Kidney (tissue), 14 donors: Measurements from ENCODE around the gene ATG2B. TPM values are rescaled to one million over a fixed set of nuclear protein-coding genes. Genes with fewer than 3 reads are reported as not detected.

Experiments
- DNase-seq, 5 donors: peaks; one replicate each; pipeline ENCODE4 v3.0.0-alpha.2; 2013 to 2020
- FAIRE-seq: peaks from 2 replicates; lab custom pipeline; 2012; peaks lifted over from hg19 to GRCh38; lab: Jason Lieb, UNC
- H3K27ac ChIP-seq, 2 donors: one replicate each; pipeline ENCODE4 v1.7.0; 2013; ENCODE audit warnings: low read depth in 2 of 2, low read length in 2 of 2, inconsistent platforms in 1 of 2
- H3K27me3 ChIP-seq: one replicate; pipeline ENCODE4 v1.7.1; 2013; ENCODE audit warnings: low read length, inconsistent platforms; ENCODE audit not compliant: control insufficient read depth, insufficient read depth
- H3K36me3 ChIP-seq, 3 donors: one replicate each; pipeline versions ENCODE4 v1.7.0 to v1.7.1; 2013; ENCODE audit warnings: low read length in 3 of 3, control low read depth in 1 of 3, inconsistent platforms in 1 of 3; ENCODE audit not compliant: insufficient read depth in 3 of 3, control insufficient read depth in 2 of 3
- H3K4me1 ChIP-seq, 3 donors: one replicate each; pipeline versions ENCODE4 v1.7.0 to v1.7.1; 2013; ENCODE audit warnings: low read length in 3 of 3, inconsistent platforms in 1 of 3, low read depth in 1 of 3; ENCODE audit not compliant: control insufficient read depth in 2 of 3, insufficient read depth in 2 of 3
- H3K4me3 ChIP-seq, 3 donors: one replicate each; pipeline versions ENCODE4 v1.7.0 to v1.8.1; 2013; ENCODE audit warnings: low read length in 3 of 3, control low read depth in 1 of 3, inconsistent platforms in 1 of 3
- H3K9ac ChIP-seq, 3 donors: one replicate each; pipeline versions ENCODE4 v1.7.0 to v1.7.1; 2013; ENCODE audit warnings: low read length in 3 of 3, control low read depth in 1 of 3, inconsistent platforms in 1 of 3
- H3K9me3 ChIP-seq, 3 donors: one replicate each; pipeline versions ENCODE4 v1.7.0 to v1.7.1; 2013; ENCODE audit warnings: low read length in 3 of 3, control low read depth in 1 of 3, inconsistent platforms in 1 of 3; ENCODE audit not compliant: control insufficient read depth in 2 of 3, insufficient read depth in 1 of 3
- CTCF ChIP-seq: IDR thresholded peaks from 3 replicates; pipeline ENCODE4 v1.5.1; 2012; ENCODE audit warnings: mild to moderate bottlenecking, moderate library complexity, borderline replicate concordance; ENCODE audit not compliant: insufficient read depth; ENCODE audit errors: extremely low read depth
- intact Hi-C: fragments of 100-400 bp; cut with DNase I; formaldehyde crosslinking; loops from one replicate; pipeline ENCODE4 v1.11.1; 2022
- polyA plus RNA-seq: library from polyadenylated mRNA; stranded (reverse); fragments of 350-450 nt; fragmentation: Illumina TruSeq; extraction: RNeasy Lipid Tissue Mini Kit (QIAGEN cat#74804); gene quantifications from one replicate; pipeline ENCODE4 v1.2.3, GENCODE V29; 2014; ENCODE audit warnings: low read depth, low replicate concordance; ENCODE audit not compliant: insufficient read depth
- total RNA-seq: library from RNA; stranded (reverse); fragmentation: NEBNext Ultra II Directional; extraction: Animal tissue kit (Norgen Biotek cat#: 25700); gene quantifications from one replicate; pipeline ENCODE4 v1.2.1, GENCODE V29; 2021
- donor health status: control.
- donor health status: control.
- donor health status: control.
- donor health status: control.
- donor health status: control.
- donor health status: DM: yes; HTN: yes; CAD: no.
- donor health status: Normal renal cell carcinoma (clear cell type).

Gene ATG2B
- total and polyA plus RNA-seq, 2 donors from 2014 or later, result 3.8 to 35.8 TPM

DNA sequence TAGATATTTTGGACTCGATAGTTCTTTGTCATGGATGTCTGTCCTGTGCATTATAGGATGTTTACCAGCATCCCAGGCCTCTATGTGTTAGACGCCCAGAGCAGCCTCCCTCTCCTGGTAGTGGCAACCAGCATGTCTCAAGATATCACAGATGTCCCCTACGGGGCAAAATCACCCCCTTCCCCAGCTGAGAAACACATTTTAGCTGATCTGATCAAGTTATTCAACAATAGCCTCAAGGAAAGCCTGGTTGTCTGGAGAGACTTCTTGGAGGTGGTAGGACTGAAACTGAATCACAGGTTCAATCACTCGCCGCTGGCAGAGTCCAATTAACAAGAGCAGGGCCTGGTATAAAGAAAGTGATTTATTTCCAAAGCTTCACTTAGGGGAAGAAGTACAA is 89.5 kb downstream of the ATG2B start:
- H3K27me3 ChIP-seq, result no peaks in the 10 kb centered on the region
- intact Hi-C loops, result no loop called here

DNA sequence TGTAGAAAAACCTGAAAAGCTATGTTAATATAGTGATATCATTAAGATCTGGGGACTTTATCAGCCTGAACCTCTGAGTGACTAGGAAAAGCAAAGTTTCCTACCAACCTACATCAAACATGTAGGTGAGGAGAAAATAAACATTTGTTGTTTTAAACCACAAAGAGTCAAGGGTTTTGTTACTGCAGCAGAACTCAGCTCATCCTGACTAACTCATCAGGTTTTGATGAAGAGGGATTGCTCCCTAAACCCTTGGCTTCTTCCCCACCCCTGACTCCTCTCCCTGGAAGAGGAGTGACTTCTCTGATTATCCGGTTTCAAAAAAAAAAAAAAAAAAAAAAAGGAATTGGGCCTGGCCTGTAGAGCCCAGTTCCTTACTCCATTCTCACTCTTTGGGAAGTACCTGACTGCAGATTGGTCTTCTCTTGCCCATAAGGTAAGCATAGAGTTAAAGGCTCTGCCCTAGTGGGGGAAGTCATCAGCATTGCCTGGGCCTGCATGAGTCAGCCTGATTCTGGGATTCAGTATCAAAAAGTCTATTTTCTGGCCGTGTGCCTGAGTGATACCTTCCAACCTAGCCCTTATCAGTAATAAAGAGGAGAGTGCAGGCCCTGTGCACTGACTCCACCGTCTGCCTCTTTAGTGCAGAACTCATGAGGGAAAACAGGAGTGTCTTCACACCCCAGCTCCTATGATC is 90.2 kb downstream of the ATG2B start:
- TF ChIP-seq CTCF, result no peak
- Histone ChIP-seq H3K9me3 (peaks cover 0 to 4% (median 3%) of the 10 kb centered on the region in 3 donors), H3K4me3 (no peak overlapping the region), H3K27ac (no peak overlapping the region), H3K27me3 (no peaks in the 10 kb centered on the region), H3K4me1 (no peaks in the 10 kb centered on the region), H3K36me3 (no peaks in the 10 kb centered on the region), H3K9ac (no peak overlapping the region)
- no peak for DNase-seq
- intact Hi-C loops, result no loop called here
- FAIRE-seq, result no peak

More for the DNA sequence above, 89.5 kb downstream of the ATG2B start:
- H3K9me3 ChIP-seq, result peaks cover 0 to 9% (median 4%) of the 10 kb centered on the region in 3 donors
- H3K9ac ChIP-seq, result no peak overlapping the region
- H3K4me3 ChIP-seq, result no peak overlapping the region
- H3K36me3 ChIP-seq, result no peaks in the 10 kb centered on the region
- FAIRE-seq (no peak), DNase-seq (no peak)
- no peaks in the 10 kb centered on the region for H3K4me1 ChIP-seq
- no peak for TF ChIP-seq CTCF
- no peak overlapping the region for H3K27ac ChIP-seq

GRCh38 chr14:96271421-96271762 is 91.7 kb downstream of the ATG2B start:
- FAIRE-seq (no peak), DNase-seq (no peak)
- Histone ChIP-seq H3K36me3 (no peaks in the 10 kb centered on the region), H3K4me3 (no peak overlapping the region), H3K9ac (no peak overlapping the region), H3K9me3 (no peaks in the 10 kb centered on the region), H3K27me3 (no peaks in the 10 kb centered on the region), H3K4me1 (peaks cover 0 to 2% (median 0%) of the 10 kb centered on the region in 3 donors), H3K27ac (no peak overlapping the region)
- intact Hi-C loops, result no loop called here
- no peak for TF ChIP-seq CTCF
